GM19193 (cell line): ENCODE results near the gene PRUNE2.

ENCODE experiments used
- POLR2A ChIP-seq: IDR thresholded peaks from 4 replicates; pipeline ENCODE4 v1.6.1; 2011; ENCODE audit not compliant: insufficient read depth, insufficient read length; ENCODE audit errors: extremely low read depth

Gene PRUNE2

GRCh38 chr9:76845254-76845653 lies 60.7 kb downstream of the PRUNE2 start:
- TF ChIP-seq POLR2A, result no peak

DNA sequence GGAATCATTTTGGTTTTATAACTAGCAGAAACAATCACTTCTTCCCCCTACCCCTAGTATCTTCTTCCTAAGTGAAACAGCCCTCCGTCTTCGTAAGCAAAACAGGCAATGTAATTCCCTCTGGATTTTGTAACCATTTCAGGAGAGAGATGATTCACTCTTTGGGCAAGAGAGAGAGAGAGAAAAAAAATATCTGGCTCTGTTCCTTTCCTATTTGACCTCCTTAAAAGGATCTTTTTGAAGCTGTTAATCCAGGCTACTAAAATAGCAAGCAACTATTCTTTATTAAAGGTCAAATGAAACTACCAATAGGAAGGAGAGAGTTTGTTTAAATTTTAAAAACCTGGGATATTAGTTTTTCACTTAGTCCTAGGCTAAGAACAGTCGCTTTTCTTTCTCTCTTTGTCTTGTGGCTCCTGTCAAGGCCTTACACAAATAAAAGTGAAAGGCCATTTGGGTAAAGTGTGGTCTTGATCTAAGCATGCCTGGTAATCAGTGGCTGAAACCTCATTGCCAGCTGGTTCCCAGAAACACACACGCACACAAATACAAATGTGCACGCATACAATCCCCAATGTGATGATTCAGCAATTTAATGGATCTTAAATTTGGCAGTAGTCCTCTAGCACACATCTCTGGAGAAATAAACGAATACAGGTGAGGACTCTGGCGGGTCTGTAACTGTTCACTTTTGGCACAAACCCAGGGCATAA lies 70.2 kb downstream of the PRUNE2 start:
- TF ChIP-seq POLR2A, result no peak

GRCh38 chr9:76828447-76828846 lies 77.5 kb downstream of the PRUNE2 start:
- no peak for TF ChIP-seq POLR2A

DNA sequence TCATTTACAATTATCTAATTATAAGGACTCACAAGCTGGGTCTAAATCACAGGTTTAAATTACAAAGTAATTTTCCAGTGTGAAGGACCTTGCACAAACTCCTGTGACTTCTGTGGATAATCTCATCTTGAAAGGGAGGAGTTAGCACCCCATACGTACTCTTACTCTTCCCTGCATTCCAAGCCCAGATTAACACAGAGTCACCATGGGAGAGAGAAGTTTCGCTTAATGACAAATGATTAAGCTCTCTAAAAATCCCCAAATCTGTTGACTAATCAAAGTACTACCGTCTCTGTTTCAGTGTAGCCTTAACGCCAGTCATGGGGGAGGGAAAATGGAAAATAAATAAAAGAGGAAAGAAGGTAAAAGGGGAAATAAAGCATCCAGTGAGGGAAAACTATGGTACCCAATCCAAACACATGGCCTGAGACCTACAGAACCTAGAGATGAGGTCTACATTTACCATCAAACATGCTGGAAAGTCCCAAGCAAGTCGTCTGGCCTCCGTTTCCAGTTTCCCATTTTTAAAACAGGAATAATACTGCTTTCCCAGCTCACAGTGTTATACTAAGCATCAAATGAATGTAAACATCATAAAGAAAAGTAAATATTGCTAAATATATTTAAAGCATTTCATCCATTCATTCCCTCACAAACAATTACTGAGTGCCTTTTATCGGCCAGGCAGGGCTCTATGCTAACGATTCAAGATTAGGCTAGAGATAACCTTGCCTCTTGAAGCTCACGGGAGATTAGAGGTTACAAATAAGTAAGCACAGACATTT lies 78.4 kb downstream of the PRUNE2 start:
- no peak for TF ChIP-seq POLR2A

DNA sequence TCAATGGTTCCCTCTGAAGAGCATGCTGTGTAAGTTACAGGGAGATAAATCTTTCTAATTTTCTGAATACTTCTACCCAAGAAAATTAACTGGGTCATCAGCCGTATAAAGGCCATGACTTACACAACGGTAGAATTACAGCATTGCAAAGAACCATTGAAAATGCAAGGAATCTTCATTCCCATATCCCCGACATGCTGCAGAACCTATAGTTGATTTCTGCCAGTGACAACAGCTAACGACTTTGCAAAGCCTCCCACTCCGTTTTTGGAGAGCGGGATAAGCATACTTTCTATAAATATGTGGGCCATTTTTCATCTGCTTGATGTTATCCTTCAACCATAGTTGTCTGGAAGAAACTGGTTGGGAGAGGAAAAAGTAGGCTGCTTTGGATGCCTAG lies 85.5 kb downstream of the PRUNE2 start:
- no peak for TF ChIP-seq POLR2A

DNA sequence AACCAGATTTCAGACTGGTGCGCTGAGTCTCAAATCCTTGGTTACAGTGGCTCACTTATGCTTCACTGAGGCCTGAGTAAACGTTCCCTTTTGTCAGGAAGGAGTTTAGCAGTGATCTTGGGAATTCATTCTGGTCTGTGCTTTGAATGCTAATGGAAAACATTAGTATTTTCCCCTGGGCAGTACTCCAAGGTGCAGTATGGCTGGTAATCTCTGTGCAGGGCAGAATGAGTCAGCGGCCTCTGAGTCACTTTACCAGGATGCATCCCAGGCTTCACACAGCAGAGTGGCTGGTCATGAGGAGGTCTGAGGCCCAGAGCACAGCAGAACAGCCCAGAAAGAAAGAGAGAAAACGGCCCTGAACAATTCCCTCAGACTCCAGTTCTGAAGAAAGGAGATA lies 87.6 kb downstream of the PRUNE2 start:
- TF ChIP-seq POLR2A, result no peak

DNA sequence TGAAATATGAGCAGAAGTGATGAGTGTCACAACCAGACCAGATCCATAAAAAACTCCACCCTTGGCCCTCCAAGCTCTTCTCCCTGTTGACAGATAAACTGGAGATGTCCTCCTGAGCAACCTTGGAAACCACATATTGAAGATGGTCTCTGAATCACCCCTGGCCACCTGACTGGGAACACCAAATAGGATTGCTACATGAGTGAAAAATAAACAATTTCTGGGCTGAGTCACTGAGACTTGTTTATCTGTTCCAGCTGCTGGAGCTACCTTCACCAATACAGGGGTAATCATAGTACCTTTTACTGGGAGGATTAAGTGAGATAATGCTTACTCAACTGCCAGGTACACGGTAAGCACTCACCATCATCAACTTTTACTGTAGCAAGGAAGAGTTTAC lies 88.4 kb downstream of the PRUNE2 start:
- no peak for TF ChIP-seq POLR2A

GRCh38 chr9:76812591-76812990 lies 93.3 kb downstream of the PRUNE2 start:
- TF ChIP-seq POLR2A, result no peak

GRCh38 chr9:76810377-76810957 lies 95.4 kb downstream of the PRUNE2 start:
- TF ChIP-seq POLR2A, result no peak

GRCh38 chr9:76808636-76809035 lies 97.3 kb downstream of the PRUNE2 start:
- no peak for TF ChIP-seq POLR2A

GRCh38 chr9:76803762-76804161 lies 102.2 kb downstream of the PRUNE2 start:
- no peak for TF ChIP-seq POLR2A

DNA sequence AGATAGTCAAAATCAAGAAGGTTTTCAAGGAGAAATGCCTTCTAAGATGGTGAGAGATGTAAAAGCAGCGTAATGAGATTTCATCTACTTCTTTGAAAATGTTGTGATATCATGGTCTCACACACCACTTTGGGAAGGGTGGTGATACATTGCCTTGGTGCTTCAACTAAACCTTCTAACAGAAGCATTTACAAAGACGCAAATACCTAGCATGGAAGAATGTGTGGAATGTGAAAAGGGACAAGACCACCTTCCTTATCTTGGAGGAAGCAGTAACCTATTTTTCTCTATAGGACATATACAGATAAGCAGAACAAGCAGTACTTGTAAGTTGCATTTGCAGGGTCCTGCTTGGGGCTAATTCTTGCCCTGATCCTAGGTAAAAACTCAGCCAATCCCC lies 102.8 kb downstream of the PRUNE2 start:
- TF ChIP-seq POLR2A, result no peak

GRCh38 chr9:76800901-76801300 lies 105.0 kb downstream of the PRUNE2 start:
- TF ChIP-seq POLR2A, result no peak

DNA sequence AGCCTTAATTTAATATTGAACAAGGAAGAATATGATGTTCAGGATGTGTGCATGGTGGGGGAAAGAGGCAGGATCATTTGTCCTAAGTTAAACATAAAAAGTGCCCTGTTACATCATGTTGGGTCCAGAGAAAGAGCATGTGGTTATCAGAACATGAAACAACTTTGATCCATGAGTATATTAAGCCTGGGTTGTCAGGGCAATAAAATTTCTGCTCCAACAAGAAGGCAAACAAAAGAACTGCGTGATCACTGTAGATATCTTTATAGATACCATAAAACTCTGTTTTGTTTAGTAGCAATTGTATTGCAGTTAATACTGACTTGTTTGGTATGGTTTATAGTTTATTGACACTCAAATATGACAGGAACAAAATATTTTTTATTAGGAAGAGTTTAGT lies 106.4 kb downstream of the PRUNE2 start:
- TF ChIP-seq POLR2A, result no peak

GRCh38 chr9:76798527-76798926 lies 107.4 kb downstream of the PRUNE2 start:
- TF ChIP-seq POLR2A, result no peak

DNA sequence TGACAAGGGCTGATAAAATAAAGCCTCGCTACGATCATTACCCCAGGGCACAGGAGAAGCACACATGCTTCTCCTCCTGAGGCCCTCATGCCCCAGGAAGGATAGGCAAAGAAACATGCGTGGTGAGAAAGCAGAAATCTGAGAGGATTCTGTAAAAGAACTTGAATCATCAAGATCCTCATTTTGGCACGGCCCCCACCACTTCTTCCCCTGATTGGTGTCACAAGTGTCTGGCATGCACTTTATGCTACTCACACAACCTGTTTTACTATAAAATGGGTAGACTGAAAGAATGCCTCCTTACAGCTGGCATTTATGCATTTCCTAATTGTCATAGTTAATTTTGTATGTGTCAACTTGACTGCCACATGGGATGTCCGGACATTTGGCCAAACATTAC lies 109.6 kb downstream of the PRUNE2 start:
- TF ChIP-seq POLR2A, result no peak
